GM23338 (cell line): ENCODE results near the gene REXO2. TPM values are rescaled to one million over a fixed set of nuclear protein-coding genes. Genes with fewer than 3 reads are reported as not detected.

Source experiments
- ATAC-seq: fragments of 200-7000 bp; cut with Tn5 transposase; 3 replicates; pipeline ENCODE4 v1.9.1; 2020
- DNase-seq: peaks from one replicate; pipeline ENCODE4 v3.0.0-alpha.2; 2015; ENCODE audit warnings: low spot score
- H2AFZ ChIP-seq: fragments of 200-600 bp; sonication (generic); 2 replicates; pipeline ENCODE4 v1.8.0; 2016; ENCODE audit warnings: antibody characterized with exemption, mild to moderate bottlenecking, moderate library complexity
- H3F3A ChIP-seq: fragments of 200-600 bp; sonication (generic); replicated peaks from 2 replicates; pipeline ENCODE4 v1.8.0; 2017; ENCODE audit warnings: antibody characterized with exemption, mixed run types, low read depth
- H3K27ac ChIP-seq: fragments of 200-600 bp; sonication (generic); 2 replicates; pipeline ENCODE4 v1.6.1; 2016; ENCODE audit warnings: low read depth
- H3K27me3 ChIP-seq: fragments of 200-600 bp; sonication (generic); 2 replicates; pipeline ENCODE4 v1.8.0; 2016; ENCODE audit warnings: mild to moderate bottlenecking, mixed run types, moderate library complexity; ENCODE audit not compliant: insufficient read depth
- H3K36me3 ChIP-seq: fragments of 200-600 bp; sonication (generic); 2 replicates; pipeline ENCODE4 v1.8.0; 2016; ENCODE audit warnings: mild to moderate bottlenecking; ENCODE audit not compliant: insufficient read depth
- H3K4me1 ChIP-seq: fragments of 200-600 bp; sonication (generic); 2 replicates; pipeline ENCODE4 v1.8.0; 2016; ENCODE audit warnings: mild to moderate bottlenecking, moderate library complexity; ENCODE audit not compliant: insufficient read depth
- H3K4me2 ChIP-seq: fragments of 200-600 bp; sonication (generic); 2 replicates; pipeline ENCODE4 v1.7.1; 2017; ENCODE audit warnings: mixed run types
- H3K4me3 ChIP-seq: fragments of 200-600 bp; sonication (generic); 2 replicates; pipeline ENCODE4 v1.6.1; 2016; ENCODE audit warnings: mixed run types
- H3K79me2 ChIP-seq: fragments of 200-600 bp; sonication (generic); replicated peaks from 2 replicates; pipeline ENCODE4 v1.8.0; 2017; ENCODE audit warnings: mild to moderate bottlenecking; ENCODE audit not compliant: insufficient read depth
- H3K9me2 ChIP-seq: fragments of 200-600 bp; sonication (generic); 2 replicates; pipeline ENCODE4 v1.8.0; 2017; ENCODE audit not compliant: insufficient read depth
- H4K20me1 ChIP-seq: fragments of 200-600 bp; sonication (generic); replicated peaks from 2 replicates; pipeline ENCODE4 v1.8.0; 2017; ENCODE audit warnings: mild to moderate bottlenecking; ENCODE audit not compliant: insufficient read depth
- H3K27ac Mint-ChIP-seq: 2 replicates; pipeline ENCODE4 v1.8.0; 2020; ENCODE audit warnings: inconsistent platforms, mild to moderate bottlenecking, moderate library complexity, mixed read lengths
- H3K27me3 Mint-ChIP-seq: 3 replicates; pipeline ENCODE4 v1.8.0; 2022; ENCODE audit warnings: low read depth, mild to moderate bottlenecking, moderate library complexity, mixed read lengths, inconsistent platforms; ENCODE audit not compliant: insufficient read depth, poor library complexity
- H3K36me3 Mint-ChIP-seq: 3 replicates; pipeline ENCODE4 v1.8.0; 2021; ENCODE audit warnings: low read depth, mild to moderate bottlenecking, inconsistent platforms, moderate library complexity, mixed read lengths
- H3K4me1 Mint-ChIP-seq: 3 replicates; pipeline ENCODE4 v1.8.0; 2020; ENCODE audit warnings: mild to moderate bottlenecking, inconsistent platforms, mixed read lengths
- H3K4me3 Mint-ChIP-seq: 3 replicates; pipeline ENCODE4 v1.8.0; 2021; ENCODE audit warnings: moderate library complexity, mild to moderate bottlenecking, inconsistent platforms, mixed read lengths
- H3K9me3 Mint-ChIP-seq: 3 replicates; pipeline ENCODE4 v1.8.0; 2020; ENCODE audit warnings: moderate library complexity, mild to moderate bottlenecking, inconsistent platforms, mixed read lengths
- CTCF ChIP-seq, 2 experiments: fragments of 200-600 bp in 1 of 2; sonication (generic) in 1 of 2; conservative IDR thresholded peaks; 2 replicates each; pipeline versions ENCODE4 v1.5.1 to v1.6.1; 2016 to 2017; ENCODE audit warnings: antibody characterized with exemption in 2 of 2, low read depth in 2 of 2, mild to moderate bottlenecking in 2 of 2, moderate library complexity in 1 of 2
- EZH2phosphoT487 ChIP-seq: fragments of 200-600 bp; sonication (generic); IDR thresholded peaks from one replicate; pipeline ENCODE4 v1.8.1; 2018; ENCODE audit warnings: antibody characterized with exemption; ENCODE audit not compliant: unreplicated experiment
- JUNB ChIP-seq: IDR thresholded peaks from one replicate; pipeline ENCODE4 v1.6.1; 2016; ENCODE audit warnings: antibody characterized with exemption; ENCODE audit not compliant: unreplicated experiment
- REST ChIP-seq: IDR thresholded peaks from one replicate; pipeline ENCODE4 v1.6.1; 2018; ENCODE audit warnings: antibody characterized with exemption; ENCODE audit not compliant: unreplicated experiment
- STAT1 ChIP-seq: IDR thresholded peaks from one replicate; pipeline ENCODE4 v1.6.1; 2016; ENCODE audit warnings: antibody characterized with exemption; ENCODE audit not compliant: unreplicated experiment
- ZNF114 ChIP-seq: fragments of 250-450 bp; sonication (Bioruptor Pico); IDR thresholded peaks from 2 replicates; pipeline ENCODE4 v1.5.0; 2020; ENCODE audit warnings: mild to moderate bottlenecking, moderate library complexity
- ZNF331 ChIP-seq: fragments of 250-450 bp; sonication (Bioruptor Pico); IDR thresholded peaks from 2 replicates; pipeline ENCODE4 v1.5.0; 2020; ENCODE audit warnings: low read depth, mild to moderate bottlenecking, moderate library complexity
- polyA plus RNA-seq: library from polyadenylated mRNA; unstranded; fragments of >200 nt; fragmentation: Nextera tagmentation; extraction: Ambion mirVana; gene quantifications from 2 replicates; pipeline ENCODE4 v1.2.1, GENCODE V29; 2016
- total RNA-seq: library from RNA; depleted of rRNA; stranded (reverse); fragments of >200 nt; shearing (Covaris generic); gene quantifications from 2 replicates; pipeline ENCODE4 v1.2.3, GENCODE V29; 2014

Gene REXO2
- total and polyA plus RNA-seq, 2 experiments from 2014 or later = 122 to 245 TPM

- peak; percentile 25 for ATAC-seq
These were observed 43.5 kb upstream of the REXO2 start for GRCh38 chr11:114395736-114396135.

GRCh38 chr11:114396916-114397315 is 42.4 kb upstream of the REXO2 start:
- Histone ChIP-seq H3K4me1 (peaks cover 26% of the 10 kb centered on the region), H3K79me2 (peaks cover 23% of the 10 kb centered on the region), H3F3A (no peaks in the 10 kb centered on the region), H3K27me3 (no peaks in the 10 kb centered on the region), H4K20me1 (no peaks in the 10 kb centered on the region), H3K27ac (no peak overlapping the region), H3K4me2 (no peak overlapping the region), H3K4me3 (no peak overlapping the region), H3K36me3 (no peaks in the 10 kb centered on the region; the same call in 1 of the 2 replicates), H3K9me2 (no peaks in the 10 kb centered on the region), H2AFZ (no peak overlapping the region)
- TF ChIP-seq REST = no peak
- TF ChIP-seq ZNF331 (CRISPR knock-in tag) = no peak
- no peak for TF ChIP-seq STAT1
- TF ChIP-seq EZH2phosphoT487 = no peak
- no peak for TF ChIP-seq JUNB
- no peak for TF ChIP-seq ZNF114 (CRISPR knock-in tag)
- Mint-ChIP-seq H3K4me3 (no peak overlapping the region), H3K9me3 (no peaks in the 10 kb centered on the region), H3K4me1 (peaks cover 31% of the 10 kb centered on the region), H3K36me3 (peaks cover 4% of the 10 kb centered on the region), H3K27ac (no peak overlapping the region), H3K27me3 (peaks cover 17% of the 10 kb centered on the region)
- ATAC-seq (no peak), DNase-seq (no peak)

More at GRCh38 chr11:114395736-114396135, 43.5 kb upstream of the REXO2 start:
- Histone ChIP-seq H3K4me1 (peaks cover 25% of the 10 kb centered on the region), H3K27ac (no peak overlapping the region), H2AFZ (no peak overlapping the region), H3K9me2 (no peaks in the 10 kb centered on the region), H3K4me3 (no peak overlapping the region), H3K36me3 (no peaks in the 10 kb centered on the region; the same call in 1 of the 2 replicates), H3F3A (no peaks in the 10 kb centered on the region), H3K27me3 (no peaks in the 10 kb centered on the region), H4K20me1 (no peaks in the 10 kb centered on the region), H3K4me2 (no peak overlapping the region), H3K79me2 (peaks cover 11% of the 10 kb centered on the region)
- TF ChIP-seq STAT1 (no peak), CTCF (conservative IDR thresholded peaks at IDR 0.05; ENCODE audit: low read depth in 2 of 2) (peak; percentile 51 to 71)
- Mint-ChIP-seq H3K27me3 (peaks cover 15% of the 10 kb centered on the region), H3K36me3 (peaks cover under 1% of the 10 kb centered on the region; the same call in 1 of the 3 replicates), H3K4me1 (peaks cover 30% of the 10 kb centered on the region), H3K9me3 (no peaks in the 10 kb centered on the region), H3K27ac (peak overlapping the region; percentile 33; the same call in 1 of the 2 replicates), H3K4me3 (no peak overlapping the region)
- peak; percentile 67 for DNase-seq
